IPS-NIHi7 (cell line): Measurements from ENCODE around the gene INHBE.
"Not testable (repeated sequence)": the region's sequence is repeated elsewhere in the genome, so short reads cannot be mapped to it uniquely, and the experiment has no call there.

ENCODE experiments used
- DNase-seq: peaks from one replicate; pipeline ENCODE4 v3.0.0; 2012; ENCODE audit warnings: mixed read lengths; ENCODE audit errors: extremely low spot score

The INHBE gene

GRCh38 chr12:57441393-57441792, 13.7 kb upstream of the INHBE start:
- not testable (repeated sequence) for DNase-seq

DNA sequence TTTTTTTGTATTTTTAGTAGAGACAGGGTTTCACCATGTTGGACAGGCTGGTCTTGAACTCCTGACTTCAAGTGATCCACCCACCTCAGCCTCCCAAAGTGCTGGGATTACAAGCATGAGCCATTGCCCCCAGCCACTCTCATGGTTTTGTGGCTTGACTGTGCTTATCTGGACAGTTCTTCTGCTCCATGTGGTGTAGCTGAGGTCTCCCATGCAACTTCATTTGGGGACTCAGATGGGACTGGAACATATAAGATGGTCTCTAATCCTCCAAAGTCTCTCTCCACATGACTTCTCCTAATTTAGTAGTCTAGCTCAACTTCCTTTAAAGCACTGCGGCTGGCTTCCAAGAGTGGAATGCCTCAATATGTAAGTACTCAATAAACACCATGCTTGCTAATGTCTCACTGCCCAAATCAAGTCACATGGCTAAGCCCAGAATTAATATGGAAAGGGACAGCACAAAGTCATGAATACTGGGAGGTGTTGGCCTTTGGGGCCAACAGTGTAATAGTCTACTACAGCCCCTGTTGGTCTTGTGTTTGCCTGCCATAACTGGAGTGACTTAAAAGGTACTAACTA, 13.2 kb upstream of the INHBE start:
- DNase-seq: no peak

GRCh38 chr12:57444337-57444736, 10.8 kb upstream of the INHBE start:
- DNase-seq: not testable (repeated sequence)

GRCh38 chr12:57444744-57445143, 10.4 kb upstream of the INHBE start:
- DNase-seq: no peak

- DNase-seq: no peak
Observed at GRCh38 chr12:57446292-57446960, 8.7 kb upstream of the INHBE start.

- no peak for DNase-seq
Observed at GRCh38 chr12:57448669-57449068, 6.4 kb upstream of the INHBE start.

DNA sequence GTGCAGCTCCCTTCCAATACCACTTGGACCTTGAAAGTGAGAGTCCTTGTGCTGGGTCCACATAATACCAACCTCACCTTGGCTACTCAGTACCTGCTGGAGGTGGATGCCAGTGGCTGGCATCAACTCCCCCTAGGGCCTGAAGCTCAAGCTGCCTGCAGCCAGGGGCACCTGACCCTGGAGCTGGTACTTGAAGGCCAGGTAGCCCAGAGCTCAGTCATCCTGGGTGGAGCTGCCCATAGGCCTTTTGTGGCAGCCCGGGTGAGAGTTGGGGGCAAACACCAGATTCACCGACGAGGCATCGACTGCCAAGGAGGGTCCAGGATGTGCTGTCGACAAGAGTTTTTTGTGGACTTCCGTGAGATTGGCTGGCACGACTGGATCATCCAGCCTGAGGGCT, 5.7 kb upstream of the INHBE start:
- DNase-seq: no peak

GRCh38 chr12:57450057-57450456, 5.0 kb upstream of the INHBE start:
- DNase-seq: no peak

DNA sequence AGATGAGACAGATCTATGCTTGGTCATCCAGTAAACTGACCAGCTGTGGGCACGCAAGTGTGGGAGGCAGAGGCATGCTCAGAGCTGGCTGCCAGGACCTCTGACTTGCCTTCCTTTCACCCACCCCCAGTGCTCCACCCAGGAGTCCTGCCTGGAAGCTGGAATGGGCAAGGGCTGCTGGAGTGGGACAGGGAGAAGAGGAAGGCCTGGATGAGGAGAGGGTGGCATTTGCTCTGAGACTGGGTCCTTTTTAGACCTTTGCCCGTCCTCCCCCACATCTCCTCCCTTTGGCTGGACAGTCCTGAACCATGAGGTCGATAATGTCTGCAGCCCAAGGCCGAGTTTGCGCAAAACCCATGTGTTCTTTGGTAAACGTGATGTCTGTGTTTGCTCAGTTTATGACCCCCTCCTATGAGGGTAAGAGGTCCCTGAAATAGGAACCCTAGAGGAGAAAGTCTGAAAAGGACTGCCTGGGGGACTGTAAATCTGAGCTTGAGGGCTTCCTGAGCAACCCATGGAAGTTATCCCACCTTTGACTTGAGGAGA, 3.8 kb upstream of the INHBE start:
- no peak for DNase-seq

DNA sequence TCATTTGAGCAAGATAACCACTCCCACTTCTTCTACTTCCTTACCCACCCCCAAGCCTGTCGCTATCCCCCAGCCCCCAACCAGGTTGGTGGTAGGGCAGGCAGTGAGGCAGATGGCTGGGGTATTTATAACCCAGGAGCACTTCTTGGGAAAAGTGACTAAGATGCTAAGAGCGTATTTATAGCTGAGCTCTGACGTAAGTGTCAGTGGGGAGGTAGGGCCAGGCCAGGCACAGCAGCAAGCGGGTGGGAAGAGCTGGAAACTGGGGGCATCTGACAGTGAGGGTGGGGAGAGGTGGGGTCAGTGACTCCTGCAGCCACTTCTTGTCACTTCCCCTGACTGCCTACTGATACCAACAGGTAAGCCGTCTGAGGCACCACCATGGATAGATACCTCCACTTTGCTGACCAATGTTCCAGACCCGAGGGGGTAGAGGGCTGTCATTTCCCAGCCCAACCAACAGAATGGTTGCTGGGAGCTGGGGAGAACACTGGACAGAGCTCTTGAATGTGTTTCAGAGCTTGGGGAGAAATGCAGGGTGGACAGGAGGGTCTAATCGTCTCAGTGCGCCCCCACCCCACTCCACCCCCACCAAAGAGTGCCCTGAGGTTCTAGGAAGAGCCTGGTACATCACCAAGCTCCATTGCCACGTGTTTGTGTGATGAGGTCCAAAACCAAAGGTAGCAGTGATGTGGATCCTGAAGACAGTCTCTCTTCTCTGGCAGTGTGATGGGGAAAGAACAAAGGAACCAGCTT, 2.7 kb upstream of the INHBE start:
- DNase-seq: peak; percentile 28

- DNase-seq: peak; percentile 75
Observed at GRCh38 chr12:57452937-57453509, 2.1 kb upstream of the INHBE start.

GRCh38 chr12:57454213-57454565, 918 bp upstream of the INHBE start:
- DNase-seq: no peak

GRCh38 chr12:57455374-57456144, 452 bp downstream of the INHBE start:
- DNase-seq: no peak

DNA sequence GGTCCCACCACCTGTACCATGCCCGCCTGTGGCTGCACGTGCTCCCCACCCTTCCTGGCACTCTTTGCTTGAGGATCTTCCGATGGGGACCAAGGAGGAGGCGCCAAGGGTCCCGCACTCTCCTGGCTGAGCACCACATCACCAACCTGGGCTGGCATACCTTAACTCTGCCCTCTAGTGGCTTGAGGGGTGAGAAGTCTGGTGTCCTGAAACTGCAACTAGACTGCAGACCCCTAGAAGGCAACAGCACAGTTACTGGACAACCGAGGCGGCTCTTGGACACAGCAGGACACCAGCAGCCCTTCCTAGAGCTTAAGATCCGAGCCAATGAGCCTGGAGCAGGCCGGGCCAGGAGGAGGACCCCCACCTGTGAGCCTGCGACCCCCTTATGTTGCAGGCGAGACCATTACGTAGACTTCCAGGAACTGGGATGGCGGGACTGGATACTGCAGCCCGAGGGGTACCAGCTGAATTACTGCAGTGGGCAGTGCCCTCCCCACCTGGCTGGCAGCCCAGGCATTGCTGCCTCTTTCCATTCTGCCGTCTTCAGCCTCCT, 1.1 kb downstream of the INHBE start:
- DNase-seq: peak; percentile 60

DNA sequence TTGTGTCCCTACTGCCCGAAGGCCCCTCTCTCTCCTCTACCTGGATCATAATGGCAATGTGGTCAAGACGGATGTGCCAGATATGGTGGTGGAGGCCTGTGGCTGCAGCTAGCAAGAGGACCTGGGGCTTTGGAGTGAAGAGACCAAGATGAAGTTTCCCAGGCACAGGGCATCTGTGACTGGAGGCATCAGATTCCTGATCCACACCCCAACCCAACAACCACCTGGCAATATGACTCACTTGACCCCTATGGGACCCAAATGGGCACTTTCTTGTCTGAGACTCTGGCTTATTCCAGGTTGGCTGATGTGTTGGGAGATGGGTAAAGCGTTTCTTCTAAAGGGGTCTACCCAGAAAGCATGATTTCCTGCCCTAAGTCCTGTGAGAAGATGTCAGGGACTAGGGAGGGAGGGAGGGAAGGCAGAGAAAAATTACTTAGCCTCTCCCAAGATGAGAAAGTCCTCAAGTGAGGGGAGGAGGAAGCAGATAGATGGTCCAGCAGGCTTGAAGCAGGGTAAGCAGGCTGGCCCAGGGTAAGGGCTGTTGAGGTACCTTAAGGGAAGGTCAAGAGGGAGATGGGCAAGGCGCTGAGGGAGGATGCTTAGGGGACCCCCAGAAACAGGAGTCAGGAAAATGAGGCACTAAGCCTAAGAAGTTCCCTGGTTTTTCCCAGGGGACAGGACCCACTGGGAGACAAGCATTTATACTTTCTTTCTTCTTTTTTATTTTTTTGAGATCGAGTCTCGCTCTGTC, 1.8 kb downstream of the INHBE start:
- no peak for DNase-seq

DNA sequence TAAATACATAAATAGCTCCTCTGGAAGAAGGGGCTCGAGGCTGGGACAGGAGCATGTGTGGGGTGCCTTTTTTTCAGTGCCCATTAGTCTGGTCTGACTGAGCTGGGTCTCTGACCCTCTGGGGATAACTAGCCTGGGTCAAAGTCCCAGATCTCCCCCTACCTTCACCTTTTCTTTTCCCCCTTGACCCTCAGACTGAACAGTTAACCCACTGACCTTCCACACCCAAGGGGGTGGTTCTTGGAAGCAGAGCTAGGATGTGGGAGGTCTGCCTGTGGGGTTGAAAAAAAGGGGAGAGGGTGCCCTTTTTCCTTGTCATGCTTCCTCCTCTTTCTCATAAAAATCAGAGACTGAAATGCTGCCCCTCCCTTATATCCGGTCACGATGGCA, 3.6 kb downstream of the INHBE start:
- DNase-seq: no peak

- DNase-seq: peak; percentile 74
Observed at GRCh38 chr12:57459055-57459749, 4.1 kb downstream of the INHBE start.

GRCh38 chr12:57459750-57460467, 4.8 kb downstream of the INHBE start, which contains the start of gene GLI1:
Gene GLI1 (plus strand): TSS chr12:57459785. CDS start chr12:57463692, 3,907 bp downstream.
- DNase-seq: no peak

DNA sequence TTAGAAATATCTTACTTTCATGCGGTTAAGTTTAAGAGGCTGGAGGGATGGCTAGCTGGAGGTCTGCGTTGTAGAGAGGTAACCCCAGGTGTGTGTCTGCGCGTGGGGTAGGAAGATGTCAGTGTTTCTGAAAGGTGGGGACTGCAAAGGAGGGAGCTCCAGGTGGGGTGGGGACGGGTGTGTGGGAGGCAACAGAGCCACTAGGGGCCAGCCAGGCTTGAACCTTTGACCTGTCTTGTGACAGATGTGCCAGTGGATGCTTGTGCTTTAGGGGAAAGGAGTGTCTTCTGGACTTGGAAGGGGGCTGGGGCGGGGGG, 5.3 kb downstream of the INHBE start:
- DNase-seq: no peak
